Bronchial epithelial cell (primary cell): ENCODE measurements around the gene KDM4F. TPM values are rescaled to one million over a fixed set of nuclear protein-coding genes. Genes with fewer than 3 reads are reported as not detected.

Experiments
- DNase-seq: peaks from one replicate; pipeline ENCODE4 v3.0.0-alpha.2; 2010; ENCODE audit warnings: low read depth
- FAIRE-seq: peaks from 2 replicates; lab custom pipeline; 2011; peaks lifted over from hg19 to GRCh38; lab: Jason Lieb, UNC
- H3K27me3 ChIP-seq: 2 replicates; pipeline ENCODE4 v1.5.1; 2011; ENCODE audit warnings: low read length; ENCODE audit not compliant: control insufficient read depth, insufficient read depth
- H3K36me3 ChIP-seq: 2 replicates; pipeline ENCODE4 v1.5.1; 2011; ENCODE audit warnings: low read length; ENCODE audit not compliant: control insufficient read depth, insufficient read depth
- H3K4me3 ChIP-seq: 2 replicates; pipeline ENCODE4 v1.5.1; 2011; ENCODE audit warnings: mild to moderate bottlenecking, low read depth, low read length, control low read depth
- total RNA-seq: library from RNA; depleted of rRNA; stranded (reverse); fragments of >200 nt; gene quantifications from 2 replicates; pipeline ENCODE4 v1.2.1, GENCODE V29; 2014
- TF ChIP-seq, protein P1 (sequence below): IDR thresholded peaks from 2 replicates; pipeline ENCODE4 v1.5.1; 2011; ENCODE audit warnings: mild to moderate bottlenecking, moderate library complexity, low read length, control low read depth, inconsistent platforms; ENCODE audit not compliant: insufficient read depth, severe bottlenecking

KDM4F gene
- total RNA-seq, 1 donor from 2014 or later, result not detected

- FAIRE-seq (no peak), DNase-seq (no peak)
These were observed 6.3 kb upstream of the KDM4F start for GRCh38 chr11:95042906-95043305.

GRCh38 chr11:95044010-95044409 lies 5.2 kb upstream of the KDM4F start:
- Histone ChIP-seq H3K36me3 (no peaks in the 10 kb centered on the region), H3K27me3 (peaks cover 2% of the 10 kb centered on the region), H3K4me3 (no peak overlapping the region)
- FAIRE-seq, result no peak
- no peak for DNase-seq
- TF ChIP-seq, protein P1, sequence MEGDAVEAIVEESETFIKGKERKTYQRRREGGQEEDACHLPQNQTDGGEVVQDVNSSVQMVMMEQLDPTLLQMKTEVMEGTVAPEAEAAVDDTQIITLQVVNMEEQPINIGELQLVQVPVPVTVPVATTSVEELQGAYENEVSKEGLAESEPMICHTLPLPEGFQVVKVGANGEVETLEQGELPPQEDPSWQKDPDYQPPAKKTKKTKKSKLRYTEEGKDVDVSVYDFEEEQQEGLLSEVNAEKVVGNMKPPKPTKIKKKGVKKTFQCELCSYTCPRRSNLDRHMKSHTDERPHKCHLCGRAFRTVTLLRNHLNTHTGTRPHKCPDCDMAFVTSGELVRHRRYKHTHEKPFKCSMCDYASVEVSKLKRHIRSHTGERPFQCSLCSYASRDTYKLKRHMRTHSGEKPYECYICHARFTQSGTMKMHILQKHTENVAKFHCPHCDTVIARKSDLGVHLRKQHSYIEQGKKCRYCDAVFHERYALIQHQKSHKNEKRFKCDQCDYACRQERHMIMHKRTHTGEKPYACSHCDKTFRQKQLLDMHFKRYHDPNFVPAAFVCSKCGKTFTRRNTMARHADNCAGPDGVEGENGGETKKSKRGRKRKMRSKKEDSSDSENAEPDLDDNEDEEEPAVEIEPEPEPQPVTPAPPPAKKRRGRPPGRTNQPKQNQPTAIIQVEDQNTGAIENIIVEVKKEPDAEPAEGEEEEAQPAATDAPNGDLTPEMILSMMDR, result no peak

More at GRCh38 chr11:95042906-95043305, 6.3 kb upstream of the KDM4F start:
- peaks cover 2% of the 10 kb centered on the region for H3K27me3 ChIP-seq
- no peaks in the 10 kb centered on the region for H3K36me3 ChIP-seq
- H3K4me3 ChIP-seq, result no peak overlapping the region
- TF ChIP-seq, protein P1, result no peak

DNA sequence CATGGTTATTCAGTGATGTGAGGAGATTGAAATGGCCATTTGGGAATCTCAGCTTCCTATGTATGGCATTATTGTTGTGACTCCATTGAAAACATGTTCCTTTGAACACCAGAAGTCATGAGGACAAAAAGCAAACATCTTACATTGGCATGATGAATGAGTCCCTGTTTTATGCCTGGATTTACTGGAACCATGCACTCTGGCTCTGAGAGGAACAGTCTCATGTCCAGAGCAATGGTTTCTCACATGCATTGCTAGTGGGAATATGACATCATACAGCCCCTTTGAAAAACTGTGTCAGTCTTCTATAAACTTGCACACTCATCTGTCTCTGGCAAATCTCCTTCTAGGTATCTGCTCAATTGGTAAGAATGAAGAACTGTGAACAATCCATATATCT lies 3.4 kb upstream of the KDM4F start:
- no peak for FAIRE-seq

GRCh38 chr11:95050595-95051202 lies 1.5 kb downstream of the KDM4F start:
- Histone ChIP-seq H3K27me3 (peaks cover 2% of the 10 kb centered on the region), H3K4me3 (no peak overlapping the region), H3K36me3 (no peaks in the 10 kb centered on the region)
- no peak for FAIRE-seq
- DNase-seq, result no peak
- TF ChIP-seq, protein P1, result no peak

More for the DNA sequence above, 3.4 kb upstream of the KDM4F start:
- H3K4me3 ChIP-seq, result no peak overlapping the region
- H3K27me3 ChIP-seq, result peaks cover 2% of the 10 kb centered on the region
- H3K36me3 ChIP-seq, result no peaks in the 10 kb centered on the region
- TF ChIP-seq, protein P1, result no peak
- DNase-seq, result no peak

- TF ChIP-seq, protein P1, result no peak
- FAIRE-seq (no peak), DNase-seq (no peak)
- no peak overlapping the region for H3K4me3 ChIP-seq
- H3K27me3 ChIP-seq, result peaks cover 2% of the 10 kb centered on the region
- H3K36me3 ChIP-seq, result no peaks in the 10 kb centered on the region
These were observed 5.1 kb downstream of the KDM4F start for GRCh38 chr11:95054356-95054755.
